Activated naive CD4-positive, alpha-beta T cell treated with anti-CD3 and anti-CD28 coated beads, Interleukin-2, amount 10 ng/mL, durations not matched to agents 7 days and 5 days (primary cell): ENCODE results near the gene FUT7.

ENCODE experiments used
- CTCF ChIA-PET: fragments of 350-600 bp; sonication (Branson Sonifier 250); formaldehyde crosslinking; loops from one replicate; lab custom pipeline; 2021; ENCODE audit warnings: antibody characterized with exemption; lab: Charles Lee
- DNase-seq: peaks from one replicate; pipeline ENCODE4 v3.0.0-alpha.2; 2020
- H3K27ac Mint-ChIP-seq: one replicate; pipeline ENCODE4 v1.8.0; 2021; ENCODE audit warnings: mild to moderate bottlenecking, moderate library complexity, mixed read lengths
- H3K27me3 Mint-ChIP-seq: one replicate; pipeline ENCODE4 v1.8.0; 2021; ENCODE audit warnings: mild to moderate bottlenecking, mixed read lengths
- H3K36me3 Mint-ChIP-seq: one replicate; pipeline ENCODE4 v1.8.0; 2021; ENCODE audit warnings: mixed read lengths
- H3K4me1 Mint-ChIP-seq: one replicate; pipeline ENCODE4 v1.8.0; 2021; ENCODE audit warnings: mixed read lengths
- H3K4me3 Mint-ChIP-seq: one replicate; pipeline ENCODE4 v1.8.0; 2021; ENCODE audit warnings: mild to moderate bottlenecking, moderate library complexity, mixed read lengths
- H3K9me3 Mint-ChIP-seq: one replicate; pipeline ENCODE4 v1.8.0; 2021; ENCODE audit warnings: mixed read lengths

FUT7 gene, protein sequence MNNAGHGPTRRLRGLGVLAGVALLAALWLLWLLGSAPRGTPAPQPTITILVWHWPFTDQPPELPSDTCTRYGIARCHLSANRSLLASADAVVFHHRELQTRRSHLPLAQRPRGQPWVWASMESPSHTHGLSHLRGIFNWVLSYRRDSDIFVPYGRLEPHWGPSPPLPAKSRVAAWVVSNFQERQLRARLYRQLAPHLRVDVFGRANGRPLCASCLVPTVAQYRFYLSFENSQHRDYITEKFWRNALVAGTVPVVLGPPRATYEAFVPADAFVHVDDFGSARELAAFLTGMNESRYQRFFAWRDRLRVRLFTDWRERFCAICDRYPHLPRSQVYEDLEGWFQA

GRCh38 chr9:137031904-137032640 lies at the start of gene FUT7:
Gene FUT7, minus strand, starts transcription at chr9:137032088. Its CDS starts 97 bp downstream, at chr9:137031991.
- DNase-seq: peak; percentile 44
- H3K4me1 Mint-ChIP-seq: peaks cover 65% of the 10 kb centered on the region
- H3K4me3 Mint-ChIP-seq: peak within 1 kb of the TSS; percentile 55
- peaks cover 38% of the 10 kb centered on the region for H3K27me3 Mint-ChIP-seq
- CTCF ChIA-PET: interaction anchor here (1.1 to 1.5 kb wide), 2 partner anchors 15 to 84 kb away, joined by 4 to 5 read pairs; no protein-coding TSS in a partner anchor
- H3K9me3 Mint-ChIP-seq: no peaks in the 10 kb centered on the region
- no peaks in the 10 kb centered on the region for H3K36me3 Mint-ChIP-seq
- H3K27ac Mint-ChIP-seq: peak within 1 kb of the TSS; percentile 82

DNA sequence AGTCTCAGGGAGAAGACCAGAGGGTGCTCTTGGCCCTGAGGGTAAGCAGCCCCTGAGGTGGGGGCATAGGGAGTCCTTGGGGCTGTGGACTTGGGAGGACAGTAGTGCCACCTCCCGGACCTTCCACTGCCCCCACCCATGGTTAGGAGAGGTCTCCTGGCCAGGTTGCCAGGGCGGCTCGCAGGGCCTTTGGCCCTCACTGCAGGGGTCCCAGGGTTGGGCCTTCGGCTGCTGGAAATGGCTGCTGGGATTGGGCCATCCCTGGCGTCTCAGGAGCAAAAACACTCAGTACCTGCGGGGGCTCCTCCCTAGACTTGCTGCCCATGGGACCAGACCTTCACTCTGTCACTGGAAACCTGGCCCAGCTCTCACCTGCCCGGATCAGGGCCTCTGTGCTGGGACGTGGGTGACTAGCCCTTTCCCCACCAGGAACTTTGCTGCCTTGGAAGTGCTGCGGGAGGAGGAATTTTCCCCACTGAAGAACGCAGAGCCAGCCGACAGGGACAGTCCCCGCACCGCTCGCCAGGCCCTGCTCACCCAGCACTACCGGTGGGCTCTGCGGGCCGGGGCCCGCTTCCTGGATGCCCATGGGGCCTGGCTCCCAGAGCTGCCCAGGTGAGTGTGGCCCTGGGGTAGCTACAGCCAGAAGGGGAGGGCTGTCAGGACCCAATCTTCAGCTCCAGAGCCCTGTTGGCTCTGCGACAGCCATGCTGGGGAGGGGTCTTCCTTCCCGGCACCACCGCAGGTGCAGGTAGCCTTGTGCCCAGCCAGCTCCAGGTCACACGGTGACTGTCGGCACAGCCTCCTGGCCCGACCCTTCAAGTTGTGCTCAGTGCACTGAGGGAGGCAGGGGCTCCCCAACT lies 48.6 kb upstream of the FUT7 start:
- H3K36me3 Mint-ChIP-seq: peaks cover 29% of the 10 kb centered on the region
- CTCF ChIA-PET: interaction anchor here (0.9 kb wide), 1 partner anchor 15 kb away, joined by 3 read pairs; no protein-coding TSS in a partner anchor
- no peak for DNase-seq
- peaks cover 18% of the 10 kb centered on the region for H3K4me1 Mint-ChIP-seq
- no peak overlapping the region for H3K27ac Mint-ChIP-seq
- peak overlapping the region; percentile 56 for H3K4me3 Mint-ChIP-seq
- H3K27me3 Mint-ChIP-seq: peaks cover 7% of the 10 kb centered on the region
- H3K9me3 Mint-ChIP-seq: no peaks in the 10 kb centered on the region

GRCh38 chr9:137079401-137079787 lies 47.5 kb upstream of the FUT7 start:
- no peak for DNase-seq
- Mint-ChIP-seq H3K27me3 (peaks cover 13% of the 10 kb centered on the region), H3K4me1 (peaks cover 11% of the 10 kb centered on the region), H3K4me3 (peak overlapping the region; percentile 56), H3K9me3 (no peaks in the 10 kb centered on the region), H3K27ac (no peak overlapping the region), H3K36me3 (peaks cover 29% of the 10 kb centered on the region)
- CTCF ChIA-PET: interaction anchor here (0.8 to 1.1 kb wide), 2 partner anchors 12 to 44 kb away, joined by 3 read pairs; no protein-coding TSS in a partner anchor

DNA sequence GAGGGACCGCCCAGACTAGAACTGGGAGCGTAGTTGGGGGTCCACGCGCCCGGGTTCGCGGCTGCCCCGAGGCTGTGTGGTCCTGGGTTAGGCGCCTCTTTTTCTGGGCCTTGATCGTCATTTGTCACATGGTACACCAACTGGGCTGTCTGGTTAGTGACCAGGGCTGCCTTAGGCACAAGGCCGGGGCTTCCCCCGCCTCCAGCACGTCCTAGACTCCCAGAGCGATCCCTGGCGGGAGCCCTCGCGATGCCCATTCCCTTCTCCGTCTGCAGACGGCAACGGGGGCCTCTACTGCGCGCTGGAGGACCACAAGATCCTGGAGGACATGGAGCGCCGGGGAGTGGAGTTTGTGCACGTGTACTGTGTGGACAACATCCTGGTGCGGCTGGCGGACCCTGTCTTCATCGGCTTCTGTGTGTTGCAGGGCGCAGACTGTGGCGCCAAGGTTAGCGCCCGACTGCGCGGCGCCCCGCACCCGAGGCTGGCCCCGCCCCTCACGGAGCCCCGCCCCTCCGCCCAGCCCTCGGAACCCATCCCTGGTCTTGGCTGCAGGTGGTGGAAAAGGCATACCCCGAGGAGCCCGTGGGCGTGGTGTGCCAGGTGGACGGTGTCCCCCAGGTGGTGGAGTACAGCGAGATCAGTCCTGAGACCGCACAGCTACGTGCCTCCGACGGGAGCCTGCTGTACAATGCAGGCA lies 47.0 kb upstream of the FUT7 start:
- CTCF ChIA-PET: interaction anchor here (0.8 to 1.1 kb wide), 2 partner anchors 11 to 44 kb away, joined by 3 read pairs; no protein-coding TSS in a partner anchor
- no peaks in the 10 kb centered on the region for H3K9me3 Mint-ChIP-seq
- H3K27me3 Mint-ChIP-seq: peaks cover 13% of the 10 kb centered on the region
- H3K36me3 Mint-ChIP-seq: peaks cover 26% of the 10 kb centered on the region
- DNase-seq: no peak
- H3K27ac Mint-ChIP-seq: no peak overlapping the region
- peak overlapping the region; percentile 76 for H3K4me3 Mint-ChIP-seq
- peaks cover 11% of the 10 kb centered on the region for H3K4me1 Mint-ChIP-seq

- peak overlapping the region; percentile 76 for H3K4me3 Mint-ChIP-seq
- peak overlapping the region; percentile 74 for H3K27ac Mint-ChIP-seq
- H3K36me3 Mint-ChIP-seq: peaks cover 21% of the 10 kb centered on the region
- CTCF ChIA-PET: interaction anchor here (0.7 to 2.3 kb wide), 3 partner anchors 9 to 148 kb away, joined by 3 to 10 read pairs (median 3); partner anchors contain the start of gene MAN1B1
- no peaks in the 10 kb centered on the region for H3K9me3 Mint-ChIP-seq
- H3K27me3 Mint-ChIP-seq: peaks cover 18% of the 10 kb centered on the region
- DNase-seq: peak; percentile 76
- peaks cover 13% of the 10 kb centered on the region for H3K4me1 Mint-ChIP-seq
These were observed 46.1 kb upstream of the FUT7 start for GRCh38 chr9:137077758-137078693.

DNA sequence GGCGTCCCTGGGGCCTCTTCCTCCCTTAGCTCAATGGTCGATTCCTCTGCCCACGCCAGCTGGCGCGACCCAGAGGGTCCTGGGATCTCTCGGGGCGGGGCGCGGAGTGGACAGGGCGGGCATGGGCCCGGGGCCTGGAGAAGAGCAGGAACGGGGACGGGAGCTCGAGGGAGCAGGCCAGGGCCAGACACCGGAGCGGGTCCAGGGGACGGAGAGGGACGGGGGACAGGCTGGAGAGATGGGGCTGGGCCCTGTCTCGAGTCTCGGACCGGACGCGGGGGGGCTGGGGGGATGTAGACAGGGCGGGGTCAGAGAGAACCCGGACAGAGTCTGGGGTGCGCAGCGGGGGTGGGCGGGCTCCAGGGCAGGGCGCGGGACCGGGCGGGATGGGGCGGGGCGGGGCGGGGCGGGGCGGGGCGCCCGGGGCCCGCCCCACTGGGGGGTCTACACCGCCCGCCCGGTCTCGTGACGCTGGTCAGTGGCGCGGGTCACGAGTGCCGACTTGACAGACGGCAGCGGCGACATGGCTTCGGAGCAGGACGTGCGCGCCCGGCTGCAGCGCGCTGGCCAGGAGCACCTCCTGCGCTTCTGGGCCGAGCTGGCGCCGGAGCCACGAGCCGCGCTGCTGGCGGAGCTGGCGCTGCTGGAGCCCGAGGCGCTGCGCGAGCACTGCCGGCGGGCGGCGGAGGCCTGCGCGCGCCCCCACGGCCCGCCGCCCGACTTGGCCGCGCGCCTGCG lies 45.3 kb upstream of the FUT7 start, which contains the start of gene UAP1L1:
Gene UAP1L1 (plus strand): TSS at position 508 of the 738 bp plus-strand sequence. CDS start 16 bp downstream, at position 524.
- peaks cover 13% of the 10 kb centered on the region for H3K4me1 Mint-ChIP-seq
- CTCF ChIA-PET: interaction anchor here (0.6 to 2.3 kb wide), 6 partner anchors 9 to 149 kb away, joined by 3 to 10 read pairs (median 3); partner anchors contain the start of gene MAN1B1
- H3K27ac Mint-ChIP-seq: peak within 1 kb of the TSS; percentile 74

GRCh38 chr9:137076636-137077009 lies 44.7 kb upstream of the FUT7 start:
- Mint-ChIP-seq H3K4me1 (peaks cover 13% of the 10 kb centered on the region), H3K27ac (no peak overlapping the region), H3K36me3 (peaks cover 9% of the 10 kb centered on the region), H3K27me3 (peaks cover 18% of the 10 kb centered on the region), H3K9me3 (no peaks in the 10 kb centered on the region), H3K4me3 (peak overlapping the region; percentile 64)
- DNase-seq: no peak
- CTCF ChIA-PET: interaction anchor here (0.6 to 2.3 kb wide), 5 partner anchors 9 to 150 kb away, joined by 3 to 10 read pairs (median 3); no protein-coding TSS in a partner anchor

More for the DNA sequence above, 45.3 kb upstream of the FUT7 start, which contains the start of gene UAP1L1:
- Mint-ChIP-seq H3K27me3 (peaks cover 18% of the 10 kb centered on the region), H3K4me3 (peak within 1 kb of the TSS; percentile 76), H3K36me3 (peaks cover 15% of the 10 kb centered on the region), H3K9me3 (no peaks in the 10 kb centered on the region)
- DNase-seq: peak; percentile 83

DNA sequence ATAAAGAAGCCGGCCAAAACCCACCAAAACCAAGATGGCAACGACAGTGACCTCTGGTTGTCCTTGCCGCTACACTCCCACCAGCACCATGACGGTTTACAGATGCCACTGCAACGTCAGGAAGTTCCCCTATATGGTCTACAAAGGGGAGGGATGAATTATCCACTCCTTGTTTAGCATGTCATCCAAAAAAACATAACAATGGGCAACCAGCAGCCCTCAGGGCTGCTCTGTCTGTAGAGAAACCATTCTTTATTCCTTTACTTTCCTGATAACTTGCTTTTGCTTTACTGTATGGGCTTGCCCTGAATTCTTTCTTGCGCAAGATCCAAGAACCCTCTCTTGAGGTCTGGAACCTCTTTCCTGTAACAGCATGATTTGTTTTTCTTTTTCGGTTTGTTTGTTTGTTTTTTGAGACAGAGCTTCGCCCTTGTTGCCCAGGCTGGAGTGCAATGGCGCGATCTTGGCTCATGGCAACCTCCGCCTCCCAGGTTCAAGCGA lies 43.4 kb upstream of the FUT7 start:
- H3K27ac Mint-ChIP-seq: no peak overlapping the region
- peaks cover 9% of the 10 kb centered on the region for H3K36me3 Mint-ChIP-seq
- H3K9me3 Mint-ChIP-seq: no peaks in the 10 kb centered on the region
- CTCF ChIA-PET: interaction anchor here (1.3 kb wide), 1 partner anchor 11 kb away, joined by 4 read pairs; no protein-coding TSS in a partner anchor
- no peak for DNase-seq
- peaks cover 18% of the 10 kb centered on the region for H3K27me3 Mint-ChIP-seq
- H3K4me3 Mint-ChIP-seq: no peak overlapping the region
- H3K4me1 Mint-ChIP-seq: peaks cover 26% of the 10 kb centered on the region

GRCh38 chr9:137074657-137075274 lies 42.9 kb upstream of the FUT7 start:
- CTCF ChIA-PET: interaction anchor here (1.6 kb wide), 1 partner anchor 153 kb away, joined by 4 read pairs; the partner anchor contains the start of gene RNF224
- H3K27ac Mint-ChIP-seq: no peak overlapping the region
- DNase-seq: no peak
- no peaks in the 10 kb centered on the region for H3K9me3 Mint-ChIP-seq
- H3K4me1 Mint-ChIP-seq: peaks cover 23% of the 10 kb centered on the region
- H3K27me3 Mint-ChIP-seq: peaks cover 18% of the 10 kb centered on the region
- no peak overlapping the region for H3K4me3 Mint-ChIP-seq
- H3K36me3 Mint-ChIP-seq: peaks cover 5% of the 10 kb centered on the region

GRCh38 chr9:137073992-137074399 lies 42.1 kb upstream of the FUT7 start:
- no peaks in the 10 kb centered on the region for H3K36me3 Mint-ChIP-seq
- H3K4me3 Mint-ChIP-seq: no peak overlapping the region

GRCh38 chr9:137071282-137071681 lies 39.4 kb upstream of the FUT7 start:
- Mint-ChIP-seq H3K9me3 (no peaks in the 10 kb centered on the region), H3K27me3 (peaks cover 11% of the 10 kb centered on the region), H3K4me3 (peak overlapping the region; percentile 80), H3K36me3 (peaks cover 4% of the 10 kb centered on the region), H3K27ac (peak overlapping the region; percentile 81), H3K4me1 (peaks cover 34% of the 10 kb centered on the region)
- DNase-seq: no peak
- CTCF ChIA-PET: interaction anchor here (0.6 to 9.6 kb wide), 7 partner anchors 11 to 165 kb away, joined by 3 to 103 read pairs (median 4); partner anchors contain the start of genes MAN1B1 and NPDC1

More at GRCh38 chr9:137073992-137074399, 42.1 kb upstream of the FUT7 start:
- H3K4me1 Mint-ChIP-seq: peaks cover 22% of the 10 kb centered on the region
- peaks cover 18% of the 10 kb centered on the region for H3K27me3 Mint-ChIP-seq
- no peak for DNase-seq
- no peak overlapping the region for H3K27ac Mint-ChIP-seq
- CTCF ChIA-PET: interaction anchor here (1.6 kb wide), 1 partner anchor 153 kb away, joined by 4 read pairs; the partner anchor contains the start of gene RNF224
- H3K9me3 Mint-ChIP-seq: no peaks in the 10 kb centered on the region
